GM12874 (cell line): ENCODE measurements around the gene ERG.

Experiments
- TF ChIP-seq, protein P1 (sequence below): IDR thresholded peaks from 2 replicates; pipeline ENCODE4 v1.5.1; 2011; ENCODE audit warnings: low read depth, mild to moderate bottlenecking, control low read depth, low read length, moderate library complexity; ENCODE audit not compliant: insufficient read depth

ERG gene

GRCh38 chr21:38402291-38402690 lies 96.0 kb downstream of the ERG start:
- TF ChIP-seq, protein P1, sequence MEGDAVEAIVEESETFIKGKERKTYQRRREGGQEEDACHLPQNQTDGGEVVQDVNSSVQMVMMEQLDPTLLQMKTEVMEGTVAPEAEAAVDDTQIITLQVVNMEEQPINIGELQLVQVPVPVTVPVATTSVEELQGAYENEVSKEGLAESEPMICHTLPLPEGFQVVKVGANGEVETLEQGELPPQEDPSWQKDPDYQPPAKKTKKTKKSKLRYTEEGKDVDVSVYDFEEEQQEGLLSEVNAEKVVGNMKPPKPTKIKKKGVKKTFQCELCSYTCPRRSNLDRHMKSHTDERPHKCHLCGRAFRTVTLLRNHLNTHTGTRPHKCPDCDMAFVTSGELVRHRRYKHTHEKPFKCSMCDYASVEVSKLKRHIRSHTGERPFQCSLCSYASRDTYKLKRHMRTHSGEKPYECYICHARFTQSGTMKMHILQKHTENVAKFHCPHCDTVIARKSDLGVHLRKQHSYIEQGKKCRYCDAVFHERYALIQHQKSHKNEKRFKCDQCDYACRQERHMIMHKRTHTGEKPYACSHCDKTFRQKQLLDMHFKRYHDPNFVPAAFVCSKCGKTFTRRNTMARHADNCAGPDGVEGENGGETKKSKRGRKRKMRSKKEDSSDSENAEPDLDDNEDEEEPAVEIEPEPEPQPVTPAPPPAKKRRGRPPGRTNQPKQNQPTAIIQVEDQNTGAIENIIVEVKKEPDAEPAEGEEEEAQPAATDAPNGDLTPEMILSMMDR: no peak

DNA sequence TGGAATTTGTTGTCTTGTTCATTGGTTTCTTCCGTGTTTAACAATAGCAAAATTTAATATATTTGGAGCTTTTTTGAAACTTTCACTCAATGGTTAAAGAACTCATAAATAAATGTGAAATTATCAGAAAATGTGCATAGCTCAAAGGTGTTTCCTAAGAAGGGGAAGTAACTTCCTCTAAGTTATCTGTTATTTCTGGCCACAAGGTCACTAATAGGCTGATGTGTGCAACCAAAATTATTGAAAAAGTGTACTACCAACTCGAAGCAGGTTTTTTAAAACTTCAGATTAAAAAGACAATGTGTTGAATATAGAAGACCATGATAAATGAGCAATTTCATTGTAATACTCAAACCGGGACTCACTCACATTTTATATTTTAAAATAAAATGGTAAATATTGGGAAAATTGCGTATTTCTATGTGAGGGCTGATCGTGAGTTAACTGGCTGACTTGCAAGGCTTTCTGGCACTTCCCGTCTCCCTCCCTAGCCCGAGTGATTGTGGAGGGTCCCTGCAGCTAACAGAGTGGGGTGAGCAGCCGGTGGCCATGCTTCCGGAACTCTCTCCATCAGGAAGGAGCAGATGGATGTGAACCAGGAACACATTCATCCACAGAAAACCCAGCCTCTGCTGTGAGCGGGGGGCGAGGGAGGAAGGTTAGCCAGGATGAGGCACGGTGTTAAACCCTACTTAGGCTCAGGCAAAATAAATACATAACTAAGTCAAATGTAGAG lies 96.9 kb downstream of the ERG start:
- TF ChIP-seq, protein P1: no peak

DNA sequence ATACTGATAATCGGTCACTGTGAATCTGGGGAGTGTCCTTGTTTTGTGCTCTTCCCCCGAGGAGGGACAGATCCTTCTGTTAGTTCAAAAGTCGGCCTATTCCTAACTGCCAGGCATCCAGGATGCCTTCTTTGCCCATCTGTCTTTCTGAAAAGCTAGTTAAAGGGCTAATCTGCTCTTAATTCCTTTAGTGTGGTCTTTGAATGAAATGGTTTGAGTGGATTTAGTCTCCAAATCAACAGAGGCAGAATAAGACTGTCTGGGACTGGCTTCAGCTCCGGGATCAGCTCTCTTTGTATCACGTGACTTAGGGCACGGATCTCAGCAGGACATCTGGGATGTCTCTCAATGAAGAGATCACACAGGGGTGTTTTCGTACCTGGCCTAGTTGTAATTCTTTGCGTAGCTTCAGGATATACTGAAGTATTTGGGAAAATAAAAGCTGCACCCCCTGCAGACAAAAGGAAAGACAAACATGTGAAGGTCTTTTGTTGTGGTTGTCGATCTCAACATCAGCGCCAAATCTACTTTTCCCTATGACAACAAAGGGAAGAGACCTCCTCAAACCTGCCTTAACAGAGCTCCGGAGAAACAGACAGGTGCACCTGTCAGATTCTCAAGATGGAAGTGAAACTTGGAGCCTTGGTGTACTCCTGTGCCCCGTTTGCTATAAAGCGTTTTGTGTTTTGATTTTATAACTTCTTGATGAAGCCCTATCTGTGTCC lies 97.9 kb downstream of the ERG start:
- TF ChIP-seq, protein P1: no peak

DNA sequence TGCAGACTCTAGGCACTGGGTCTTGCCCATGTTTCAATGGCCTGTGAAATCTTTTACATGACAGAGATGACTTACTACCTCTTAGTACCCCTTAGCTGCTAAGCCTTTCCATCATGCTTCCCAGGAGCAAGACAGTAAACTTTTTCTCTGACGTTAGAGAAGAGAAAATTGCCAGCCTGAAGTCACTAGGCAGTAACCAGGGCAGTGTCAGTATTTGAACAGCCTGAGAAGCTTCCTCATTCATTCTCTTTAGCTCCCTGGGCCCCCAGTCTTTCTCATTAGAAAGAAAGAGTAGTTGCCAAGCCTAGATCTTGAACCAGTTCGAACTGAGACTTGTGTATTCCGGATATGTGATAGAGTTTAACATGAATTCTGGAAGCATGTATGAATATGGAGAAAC lies 99.2 kb downstream of the ERG start:
- TF ChIP-seq, protein P1: no peak

- TF ChIP-seq, protein P1: no peak
Observed at GRCh38 chr21:38396325-38396724, 102.0 kb downstream of the ERG start.

- TF ChIP-seq, protein P1: no peak
Observed at GRCh38 chr21:38395581-38395980, 102.7 kb downstream of the ERG start.

- TF ChIP-seq, protein P1: no peak
Observed at GRCh38 chr21:38392661-38393060, 105.6 kb downstream of the ERG start.
